Activated gamma-delta T cell treated with anti-CD3 and anti-CD28 coated beads, Interleukin-2, amount 50 U/mL, for 16 hours (primary cell): Measurements from ENCODE around the gene INPP5A.
"Not testable (repeated sequence)": the region's sequence is repeated elsewhere in the genome, so short reads cannot be mapped to it uniquely, and the experiment has no call there.

Experiments used
- DNase-seq: peaks from one replicate; pipeline ENCODE4 v3.0.0-alpha.2; 2020; ENCODE audit warnings: low read depth

The INPP5A gene

DNA sequence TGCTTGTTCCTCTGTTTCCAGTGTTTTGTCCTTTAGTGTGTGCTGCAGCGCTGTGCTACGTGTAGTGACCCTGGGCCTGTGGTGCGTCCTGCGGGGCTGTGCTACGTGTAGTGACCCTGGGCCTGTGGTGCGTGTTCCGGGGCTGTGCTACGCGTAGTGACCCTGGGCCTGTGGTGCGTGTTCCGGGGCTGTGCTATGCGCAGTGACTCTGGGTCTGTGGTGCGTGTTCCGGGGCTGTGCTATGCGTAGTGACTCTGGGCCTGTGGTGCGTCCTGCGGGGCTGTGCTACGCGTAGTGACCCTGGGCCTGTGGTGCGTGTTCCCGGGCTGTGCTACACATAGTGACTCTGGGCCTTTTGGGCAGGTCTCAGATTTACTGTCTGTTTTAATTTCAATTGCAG is 60.1 kb downstream of the INPP5A start:
- no peak for DNase-seq

DNA sequence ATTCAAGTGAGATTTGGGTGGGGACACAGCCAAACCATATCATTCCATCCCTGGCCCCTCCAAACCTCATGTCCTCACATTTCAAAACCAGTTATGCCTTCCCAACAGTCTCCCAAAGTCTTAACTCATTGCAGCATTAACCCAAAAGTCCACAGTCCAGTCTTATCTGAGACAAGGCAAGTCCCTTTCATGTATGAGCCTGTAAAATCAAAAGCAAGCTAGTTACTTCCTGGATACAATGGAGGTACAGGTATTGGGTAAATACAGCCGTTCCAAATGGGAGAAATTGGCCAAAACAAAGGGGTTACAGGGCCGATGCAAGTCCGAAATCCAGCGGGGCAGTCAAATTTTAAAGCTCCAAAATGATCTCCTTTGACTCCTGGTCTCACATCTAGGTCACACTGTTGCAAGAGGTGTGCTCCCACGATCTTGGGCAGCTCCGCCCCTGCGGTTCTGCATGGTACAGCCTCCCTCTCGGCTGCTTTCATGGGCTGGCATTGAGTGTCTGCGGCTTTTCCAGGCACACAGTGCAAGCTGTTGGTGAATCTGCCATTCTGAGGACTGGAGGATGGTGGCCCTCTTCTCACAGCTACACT is 61.5 kb downstream of the INPP5A start:
- DNase-seq: not testable (repeated sequence)

DNA sequence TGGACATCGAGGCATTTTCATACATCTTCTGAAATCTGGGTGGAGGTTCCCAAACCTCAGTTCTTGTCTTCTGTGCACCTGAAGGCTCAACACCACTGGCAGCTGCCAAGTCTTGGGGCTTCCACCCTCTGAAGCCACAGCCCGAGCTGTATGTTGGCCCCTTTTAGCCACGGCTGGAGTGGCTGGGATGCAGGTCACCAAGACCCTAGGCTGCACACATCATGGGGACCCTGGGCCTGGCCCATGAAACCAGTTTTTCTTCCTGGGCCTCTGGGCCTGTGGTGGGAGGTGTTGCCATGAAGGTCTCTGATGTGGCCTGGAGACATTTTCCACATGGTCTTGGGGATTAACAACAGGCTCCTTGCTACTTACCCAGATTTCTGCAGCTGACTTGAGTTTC is 62.1 kb downstream of the INPP5A start:
- DNase-seq: no peak

DNA sequence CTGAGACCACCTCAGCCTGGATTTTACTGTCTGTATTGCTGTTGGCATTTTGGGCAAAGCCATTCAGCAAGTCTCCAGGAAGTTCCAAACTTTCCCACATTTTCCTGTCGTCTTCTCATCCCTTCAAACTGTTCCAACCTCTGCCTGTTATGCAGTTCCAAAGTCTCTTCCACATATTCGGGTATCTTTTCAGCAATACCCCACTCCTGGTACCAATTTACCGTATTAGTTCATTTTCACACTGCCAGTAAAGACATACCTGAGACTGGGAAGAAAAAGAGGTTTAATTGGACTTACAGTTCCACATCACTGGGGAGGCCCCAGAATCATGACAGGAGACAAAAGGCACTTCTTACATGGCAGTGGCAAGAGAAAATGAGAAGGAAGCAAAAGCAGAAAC is 62.8 kb downstream of the INPP5A start:
- no peak for DNase-seq

DNA sequence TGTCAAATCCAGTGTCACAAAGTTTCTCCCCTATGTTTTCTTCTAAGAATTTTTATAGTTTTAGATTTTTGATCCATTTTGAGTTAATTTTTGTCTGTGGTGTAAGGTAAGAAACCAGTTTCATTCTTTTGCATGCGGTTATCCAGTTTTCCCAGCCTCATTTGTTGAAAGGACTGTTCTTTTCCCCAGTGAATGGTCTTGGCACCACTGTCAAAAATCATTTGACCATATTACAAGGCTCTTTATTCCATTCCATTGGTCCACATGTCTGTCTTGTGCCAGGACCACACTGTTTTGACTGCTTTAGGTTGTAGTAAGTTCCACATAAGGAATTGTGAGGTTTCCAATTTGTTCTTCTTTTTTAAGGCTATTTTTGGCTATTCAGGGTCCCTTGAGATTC is 64.0 kb downstream of the INPP5A start:
- DNase-seq: no peak

DNA sequence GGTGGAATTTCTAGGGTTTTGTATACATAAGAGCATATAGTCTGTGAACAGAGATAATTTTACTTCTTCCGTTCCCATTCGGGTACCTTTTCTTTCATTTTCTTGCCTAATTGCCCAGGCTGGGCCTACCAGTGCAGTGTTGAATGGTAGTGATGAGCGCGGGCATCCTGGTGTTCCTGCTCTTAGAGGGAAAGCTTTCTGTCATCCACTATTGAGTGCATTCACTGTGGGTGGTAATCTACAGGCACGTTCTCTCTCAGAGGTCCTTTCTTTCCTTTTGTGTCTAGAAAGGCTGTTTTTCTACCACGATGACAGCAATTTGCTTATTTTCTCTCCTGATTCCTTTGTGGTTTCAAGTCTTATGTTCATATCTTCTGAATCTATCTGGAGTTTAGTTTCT is 65.0 kb downstream of the INPP5A start:
- DNase-seq: no peak

DNA sequence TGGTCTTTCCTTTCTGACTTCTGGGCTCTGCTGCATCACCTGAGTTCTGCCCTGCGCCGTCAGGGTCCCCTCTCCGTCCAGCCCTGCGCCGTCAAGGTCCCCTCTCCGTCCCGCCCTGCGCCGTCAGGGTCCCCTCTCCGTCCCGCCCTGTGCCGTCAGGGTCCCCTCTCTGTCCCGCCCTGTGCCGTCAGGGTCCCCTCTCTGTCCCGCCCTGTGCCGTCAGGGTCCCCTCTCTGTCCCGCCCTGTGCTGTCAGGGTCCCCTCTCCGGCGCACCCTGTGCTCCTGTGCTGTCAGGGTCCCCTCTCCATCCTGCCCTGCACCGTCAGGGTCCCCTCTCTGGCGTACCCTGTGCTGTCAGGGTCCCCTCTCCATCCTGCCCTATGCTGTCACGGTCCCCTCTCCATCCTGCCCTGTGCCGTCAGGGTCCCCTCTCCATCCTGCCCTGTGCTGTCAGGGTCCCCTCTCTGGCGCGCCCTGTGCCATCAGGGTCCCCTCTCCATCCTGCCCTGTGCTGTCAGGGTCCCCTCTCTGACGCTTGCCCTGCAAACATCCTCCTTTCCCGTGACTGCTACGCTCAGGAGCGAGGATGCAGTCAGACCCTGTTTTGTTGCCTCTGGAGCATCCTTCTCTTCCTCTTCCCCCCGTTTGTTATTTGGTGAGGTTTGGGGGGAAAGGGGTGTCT is 66.4 kb downstream of the INPP5A start:
- no peak for DNase-seq

DNA sequence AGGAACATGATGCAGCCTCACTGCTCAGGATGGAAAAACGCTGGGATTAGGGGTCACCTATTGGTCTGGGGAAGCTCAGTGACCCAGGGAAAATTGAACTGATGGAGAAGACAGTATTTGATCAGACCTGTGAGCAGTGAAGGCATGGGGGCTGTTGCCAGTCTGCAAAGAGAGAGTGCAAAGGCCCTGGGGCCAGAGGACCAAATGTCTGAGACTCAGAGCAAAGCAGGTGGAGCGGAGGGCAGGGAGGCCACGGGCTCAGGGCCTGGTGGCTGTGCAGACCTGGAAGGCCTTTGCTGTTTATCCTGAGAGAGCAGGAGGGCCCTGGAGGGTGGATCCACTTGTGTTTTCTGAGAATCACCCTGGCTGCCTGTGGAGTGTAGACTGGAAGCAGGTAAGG is 67.1 kb downstream of the INPP5A start:
- DNase-seq: no peak

DNA sequence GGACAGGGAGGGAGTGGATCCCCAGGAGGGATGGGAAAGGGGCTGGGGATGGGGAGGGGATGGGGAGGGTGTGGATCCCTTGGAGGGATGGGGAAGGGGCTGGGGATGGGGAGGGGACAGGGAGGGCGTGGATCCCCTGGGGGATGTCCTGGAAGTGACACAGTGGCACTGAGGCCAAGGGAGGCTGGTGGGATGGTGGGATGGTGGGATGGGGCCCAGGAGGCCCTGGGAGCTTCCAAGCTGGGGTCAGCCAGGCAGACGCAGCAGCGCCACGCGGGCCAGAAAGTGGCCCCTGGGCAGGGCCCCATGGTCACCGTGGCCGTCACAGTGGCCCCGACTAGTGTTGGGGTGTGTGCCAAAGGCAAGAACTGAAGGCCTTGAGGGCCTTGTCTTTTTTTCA is 67.8 kb downstream of the INPP5A start:
- DNase-seq: no peak

DNA sequence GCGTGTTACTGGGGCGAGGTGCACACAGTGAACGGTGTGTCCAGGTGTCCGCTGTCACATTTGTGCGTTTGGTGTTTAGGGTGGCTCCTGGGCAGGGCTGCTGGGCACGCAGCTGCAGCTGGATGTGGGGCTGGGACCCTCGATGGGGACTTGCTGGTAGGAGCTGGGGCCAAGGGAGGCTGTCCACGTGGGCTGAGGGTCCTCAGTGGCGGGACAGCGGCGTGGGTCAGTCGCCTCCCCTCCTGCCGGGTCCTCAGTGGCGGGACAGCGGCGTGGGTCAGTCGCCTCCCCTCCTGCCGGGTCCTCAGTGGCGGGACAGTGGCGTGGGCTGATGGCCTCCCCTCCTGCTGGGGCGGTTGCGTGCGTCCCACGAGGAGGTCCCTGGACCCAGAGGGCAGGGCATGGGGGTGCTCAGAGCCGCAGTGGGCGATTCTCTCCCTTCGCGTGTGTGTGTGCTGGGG is 68.5 kb downstream of the INPP5A start:
- DNase-seq: no peak

DNA sequence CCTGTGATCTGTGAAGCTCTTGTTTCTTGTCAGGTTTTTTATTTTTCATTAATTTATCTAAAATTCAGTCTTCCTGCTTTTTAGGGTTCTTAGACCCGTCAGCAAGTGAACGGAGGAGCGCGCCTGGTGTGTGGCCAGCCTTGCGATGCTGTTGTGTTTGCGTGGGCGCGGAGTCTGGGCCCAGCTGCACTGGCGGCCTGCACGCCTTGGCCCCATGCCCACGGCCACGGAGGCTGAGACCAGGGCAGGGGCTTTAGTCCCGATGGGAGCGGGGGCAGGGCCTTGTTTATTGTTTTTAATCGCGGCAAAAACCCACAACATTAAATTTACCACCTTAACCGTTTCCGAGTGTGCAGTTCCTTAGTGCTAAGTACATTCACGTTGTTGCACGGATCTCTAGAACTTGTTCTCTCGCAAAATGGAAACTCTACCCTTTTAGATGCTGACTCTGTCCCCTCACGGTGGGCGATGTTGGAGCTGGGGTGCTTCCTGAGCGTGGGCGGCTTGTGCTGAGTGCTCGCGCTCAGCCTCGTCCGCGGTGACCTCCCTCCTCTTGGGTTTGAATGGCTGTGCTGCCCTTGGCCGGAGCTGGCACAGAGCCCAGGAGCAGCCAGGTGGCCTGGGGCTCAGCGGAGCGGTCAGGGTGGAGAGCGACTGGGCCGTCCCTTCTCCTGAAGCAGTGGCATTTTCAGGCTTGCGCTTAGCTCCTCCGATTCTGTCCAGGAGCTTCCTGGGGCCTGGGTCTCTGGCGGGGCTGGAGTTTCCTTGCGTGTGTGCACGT is 69.1 kb downstream of the INPP5A start:
- no peak for DNase-seq

DNA sequence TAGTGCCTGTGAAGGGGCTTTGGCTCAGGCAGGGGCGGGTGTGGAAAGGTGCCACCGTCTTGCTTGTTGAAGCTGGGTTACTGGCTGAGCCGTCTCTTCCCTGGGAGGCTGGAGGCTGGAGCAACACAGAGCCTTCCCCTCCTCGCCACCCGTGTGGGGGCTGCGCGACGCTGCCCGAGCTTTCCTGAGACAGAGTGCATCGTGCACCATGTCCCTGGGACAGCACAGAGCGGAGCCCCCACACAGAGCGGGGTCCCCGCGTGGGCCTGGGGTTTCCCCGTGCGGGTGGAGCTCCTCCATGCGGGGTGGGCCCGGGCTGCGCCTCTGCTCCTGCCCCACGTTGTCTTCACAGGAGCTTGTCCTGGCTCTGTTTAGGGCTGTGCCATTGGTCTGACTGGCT is 69.9 kb downstream of the INPP5A start:
- no peak for DNase-seq

DNA sequence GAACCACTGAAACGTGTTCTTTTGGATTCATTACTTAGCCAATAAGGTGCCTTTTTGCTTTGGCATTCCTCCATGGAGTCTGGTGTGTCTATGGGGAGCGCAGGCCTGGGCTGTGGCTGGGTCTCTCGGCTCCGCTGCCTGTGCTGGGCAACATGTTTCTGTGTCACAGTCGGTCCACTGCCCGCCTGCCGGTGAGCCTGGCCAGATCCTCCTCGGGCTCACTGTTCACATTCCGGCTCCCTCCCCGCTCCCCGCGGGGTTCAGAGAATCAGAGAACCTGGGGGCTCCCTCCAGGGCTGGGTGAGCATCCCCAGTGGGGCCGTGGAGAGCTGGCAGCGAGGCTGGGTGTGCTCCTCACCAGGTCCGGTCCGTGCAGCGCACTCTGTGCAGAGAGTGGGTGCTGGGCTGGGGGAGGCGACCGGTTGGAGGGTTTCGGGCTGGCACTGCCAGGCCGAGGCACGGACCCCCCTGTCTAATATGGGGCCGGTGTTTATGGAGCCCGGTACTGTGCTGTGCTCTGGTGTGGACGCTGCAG is 70.4 kb downstream of the INPP5A start:
- DNase-seq: no peak

DNA sequence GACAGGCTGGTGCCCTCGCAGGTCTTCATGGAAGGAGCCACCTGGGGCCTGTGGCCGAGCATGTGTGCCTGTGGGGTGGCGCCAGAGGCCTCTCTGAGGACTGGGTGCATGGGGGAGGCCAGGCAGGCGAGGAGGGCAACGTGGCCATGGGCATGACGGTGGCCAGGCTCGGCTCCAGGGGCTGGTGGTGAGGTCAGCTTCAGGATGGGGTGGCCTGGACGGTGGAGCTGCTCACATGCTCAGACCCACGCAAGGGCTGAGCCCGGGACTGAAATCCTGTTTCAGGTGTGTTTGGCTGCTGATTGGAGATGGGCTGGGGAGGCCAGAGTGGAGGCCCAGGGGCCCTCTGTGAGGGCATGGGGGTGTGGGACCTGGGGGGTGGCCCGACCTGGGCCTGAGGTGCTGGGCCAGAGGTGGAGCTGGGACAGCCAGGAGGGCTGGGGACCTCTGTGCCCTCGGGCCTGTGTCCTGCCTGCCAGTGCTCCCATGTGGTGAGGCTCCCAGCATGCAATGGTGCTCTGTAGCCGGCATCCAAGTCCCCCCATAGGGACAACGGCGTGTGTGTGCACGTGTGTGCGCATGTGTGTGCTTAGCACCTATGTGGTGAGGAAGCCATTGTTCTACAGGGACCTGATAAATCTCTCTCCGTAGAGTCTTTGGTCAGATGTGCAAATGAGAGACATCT is 71.1 kb downstream of the INPP5A start:
- no peak for DNase-seq

DNA sequence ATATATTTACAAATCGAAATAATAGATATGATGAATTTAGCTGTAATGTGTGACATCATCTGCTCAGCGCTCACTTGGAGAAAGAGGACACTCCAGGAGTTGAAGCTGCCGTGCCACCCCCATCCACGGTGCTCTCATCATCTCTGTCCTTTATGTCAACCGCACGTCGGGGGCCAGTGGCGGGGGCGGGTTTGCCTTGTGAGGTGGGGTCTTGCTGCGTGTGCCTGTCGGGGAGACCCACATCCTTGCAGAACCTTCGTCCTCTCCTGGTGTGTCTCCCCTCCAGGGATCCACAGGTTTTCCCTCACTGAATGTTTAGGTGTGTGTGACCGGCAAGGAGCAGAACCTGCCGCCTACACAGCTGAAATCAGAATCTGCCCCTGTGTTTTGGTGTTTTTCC is 71.6 kb downstream of the INPP5A start:
- no peak for DNase-seq

DNA sequence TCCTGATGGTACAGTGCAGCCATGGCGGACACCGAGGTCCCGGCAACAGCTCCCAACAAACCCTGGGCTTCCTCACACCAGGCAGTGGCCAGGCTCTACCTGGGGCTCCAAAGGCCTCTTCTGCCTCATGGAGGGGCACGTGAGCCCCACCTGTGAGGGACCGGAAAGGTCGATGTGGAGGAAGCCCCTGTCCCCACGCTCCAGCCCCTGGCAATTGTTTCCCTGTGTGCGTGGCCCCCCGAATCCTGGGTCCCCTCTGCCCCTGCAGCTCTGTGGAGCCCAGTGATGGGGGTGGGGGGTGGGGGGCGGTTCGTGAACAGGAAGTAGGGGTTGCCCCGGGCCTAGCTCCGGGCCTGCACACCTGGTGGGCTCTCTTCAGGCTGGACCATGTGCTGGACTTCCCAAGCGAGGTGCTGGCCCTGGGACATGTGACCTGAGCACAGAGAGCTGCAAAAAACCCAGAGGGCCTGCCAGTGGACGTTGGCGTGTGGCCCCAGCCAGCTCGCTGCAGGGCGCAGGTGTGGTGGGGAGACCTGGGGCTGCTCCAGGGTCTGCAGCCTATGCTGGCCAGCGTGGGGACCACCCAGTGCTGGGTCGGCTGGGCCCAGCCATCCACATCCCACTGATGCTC is 72.6 kb downstream of the INPP5A start:
- DNase-seq: no peak

DNA sequence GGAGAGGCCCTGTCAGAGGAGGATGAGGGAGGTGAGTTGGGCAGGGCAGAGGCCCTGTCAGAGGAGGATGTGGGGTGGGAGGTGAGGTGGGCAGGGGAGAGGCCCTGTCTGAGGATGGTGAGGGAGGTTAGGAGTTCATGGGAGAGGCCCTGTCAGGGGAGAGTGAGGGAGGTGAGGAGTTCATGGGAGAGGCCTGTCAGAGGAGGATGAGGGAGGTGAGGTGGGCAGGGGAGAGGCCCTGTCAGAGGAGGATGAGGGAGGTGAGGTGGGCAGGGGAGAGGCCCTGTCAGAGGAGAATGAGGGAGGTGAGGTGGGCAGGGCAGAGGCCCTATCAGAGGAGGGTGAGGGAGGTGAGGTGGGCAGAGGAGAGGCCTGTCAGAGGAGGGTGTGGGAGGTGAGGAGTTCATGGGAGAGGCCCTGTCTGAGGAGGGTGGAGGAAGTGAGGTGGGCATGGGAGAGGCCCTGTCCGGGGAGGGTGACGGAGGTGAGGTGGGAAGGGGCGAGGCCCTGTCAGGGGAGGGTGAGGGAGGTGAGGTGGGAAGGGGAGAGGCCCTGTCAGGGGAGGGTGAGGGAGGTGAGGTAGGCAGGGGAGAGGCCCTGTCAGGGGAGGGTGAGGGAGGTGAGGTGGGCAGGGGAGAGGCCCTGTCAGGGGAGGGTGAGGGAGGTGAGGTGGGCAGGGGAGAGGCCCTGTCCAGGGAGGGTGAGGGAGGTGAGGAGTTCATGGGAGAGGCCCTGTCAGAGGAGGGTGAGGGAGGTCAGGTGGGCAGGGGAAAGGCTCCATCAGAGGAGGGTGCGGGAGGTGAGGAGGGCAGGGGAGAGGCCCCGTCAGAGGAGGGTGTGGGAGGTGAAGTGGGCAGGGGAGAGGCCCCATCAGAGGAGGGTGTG is 73.7 kb downstream of the INPP5A start:
- no peak for DNase-seq

DNA sequence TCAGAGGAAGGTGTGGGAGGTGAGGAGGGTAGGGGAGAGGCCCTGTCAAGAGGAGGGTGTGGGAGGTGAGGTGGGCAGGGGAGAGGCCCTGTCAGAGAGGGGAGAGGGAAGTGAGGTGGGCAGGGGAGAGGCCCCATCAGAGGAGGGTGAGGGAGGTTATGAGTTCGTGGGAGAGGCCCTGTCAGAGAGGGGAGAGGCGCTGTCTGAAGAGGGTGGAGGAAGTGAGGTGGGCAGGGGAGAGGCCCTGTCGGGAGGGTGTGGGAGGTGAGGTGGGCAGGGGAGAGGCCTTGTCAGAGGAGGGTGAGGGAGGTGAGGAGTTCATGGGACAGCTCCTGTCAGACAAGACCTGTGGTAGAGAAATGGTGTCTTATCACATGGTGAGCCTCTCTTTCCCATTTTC is 74.4 kb downstream of the INPP5A start:
- no peak for DNase-seq

DNA sequence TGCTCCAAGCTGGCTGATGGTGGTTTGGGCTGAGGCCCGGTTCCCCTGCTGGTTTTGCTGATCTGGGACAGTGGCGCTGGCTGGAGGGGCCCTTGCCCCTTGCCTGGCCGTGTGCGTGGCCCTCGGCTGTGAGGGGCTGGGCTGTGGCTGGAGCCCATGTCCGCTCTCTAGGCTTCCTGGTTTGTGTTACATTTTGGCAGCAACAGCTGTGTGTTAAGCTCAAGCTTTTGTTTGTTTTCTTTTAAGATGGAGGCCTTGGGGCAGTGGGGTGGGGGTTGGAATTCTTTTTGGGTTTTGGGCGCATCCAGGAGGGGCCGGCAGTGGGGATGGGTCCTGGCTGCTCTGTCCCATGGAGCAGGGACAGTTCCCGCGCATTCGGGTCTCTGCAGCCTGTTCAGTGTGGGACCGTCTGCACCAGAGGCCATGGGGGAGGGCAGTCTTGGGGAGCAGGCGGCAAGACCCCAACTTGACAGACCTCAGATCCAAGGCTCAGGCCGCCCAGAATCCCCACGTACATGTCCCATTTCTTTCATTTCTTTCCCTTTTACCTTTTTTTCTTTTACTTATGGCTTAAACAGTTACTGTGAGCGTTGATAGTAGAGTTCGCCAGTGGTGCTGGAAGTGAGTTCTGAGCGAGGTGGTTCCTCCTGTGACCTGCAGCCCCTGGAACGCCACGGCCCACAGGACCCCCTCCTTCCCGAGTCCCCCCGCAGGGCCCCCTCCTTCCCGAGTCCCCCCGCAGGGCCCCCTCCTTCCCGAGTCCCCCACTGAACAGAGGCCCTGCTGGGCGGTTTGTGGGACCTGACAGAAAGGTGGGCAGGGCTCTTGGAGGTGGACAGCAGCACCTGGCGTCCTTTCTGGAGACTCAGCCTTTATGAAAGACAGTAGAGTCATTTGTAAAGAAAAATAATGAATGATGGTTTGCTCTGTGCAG is 75.3 kb downstream of the INPP5A start:
- no peak for DNase-seq
